K562 (cell line): Measurements from ENCODE around the gene MEF2C. TPM values are rescaled to one million over a fixed set of nuclear protein-coding genes. Genes with fewer than 3 reads are reported as not detected.

Experiments
- ATAC-seq: fragments of 200-7000 bp; cut with Tn5 transposase; 3 replicates; pipeline ENCODE4 v1.9.1; 2020; ENCODE audit warnings: moderate library complexity
- BruUV-seq: library from RNA; stranded (reverse); fragments of 400-500 nt; replicated peaks from 2 replicates; lab custom pipeline; 2021; lab: Mats Ljungman, UMichigan
- CTCF ChIA-PET: fragments of 300-600 bp; formaldehyde crosslinking; extraction: SDS; loops from one replicate; lab custom pipeline; 2021; ENCODE audit warnings: low intra/inter-chr PET ratio; lab: Yijun Ruan, JAX
- POLR2A ChIA-PET: fragments of 300-600, 350-650 bp; sonication (Branson Sonifier 250); formaldehyde crosslinking; extraction: SDS; loops from one replicate; lab custom pipeline; 2021; ENCODE audit warnings: antibody characterized with exemption, inconsistent platforms; lab: Yijun Ruan, JAX
- DNase-seq, 4 experiments: peaks; one replicate each; pipeline versions ENCODE4 v3.0.0 to v3.0.0-alpha.2; 2011 to 2018; ENCODE audit warnings: low spot score in 3 of 4, mixed read lengths in 3 of 4; ENCODE audit errors: extremely low read depth in 1 of 4
- FAIRE-seq: peaks from 2 replicates; lab custom pipeline; 2011; peaks lifted over from hg19 to GRCh38; lab: Jason Lieb, UNC
- H2AFZ ChIP-seq: 2 replicates; pipeline ENCODE4 v1.6.0; 2011; ENCODE audit warnings: low read depth, low read length, control low read depth, inconsistent platforms
- H3K27ac ChIP-seq: fragments of 200-600 bp; 3 replicates; pipeline ENCODE4 v1.8.0; 2011; ENCODE audit warnings: low read depth, mild to moderate bottlenecking, control low read depth, inconsistent platforms, low read length, moderate library complexity, mixed read lengths; ENCODE audit errors: extremely low read depth
- H3K27me3 ChIP-seq, 2 experiments: fragments of 300-600 bp in 1 of 2; 2 replicates in 1 of 2; 3 replicates in 1 of 2; pipeline versions ENCODE4 v1.6.0 to v1.8.0; 2011; ENCODE audit warnings: inconsistent platforms in 2 of 2, low read length in 2 of 2, mild to moderate bottlenecking in 1 of 2, mixed read lengths in 1 of 2, moderate library complexity in 1 of 2; ENCODE audit not compliant: control insufficient read depth in 2 of 2, insufficient read depth in 2 of 2
- H3K36me3 ChIP-seq: fragments of 300-600 bp; 3 replicates; pipeline ENCODE4 v1.8.0; 2011; ENCODE audit warnings: mild to moderate bottlenecking, low read length, inconsistent platforms; ENCODE audit not compliant: control insufficient read depth, insufficient read depth
- H3K4me1 ChIP-seq, 2 experiments: fragments of 200-600 bp in 1 of 2; replicated peaks in 1 of 2; 2 replicates in 1 of 2; 3 replicates in 1 of 2; pipeline versions ENCODE4 v1.5.1 to v1.8.0; 2011; ENCODE audit warnings: inconsistent platforms in 2 of 2, low read length in 2 of 2, mild to moderate bottlenecking in 1 of 2, mixed read lengths in 1 of 2, moderate library complexity in 1 of 2; ENCODE audit not compliant: control insufficient read depth in 2 of 2, insufficient read depth in 2 of 2
- H3K4me2 ChIP-seq: 2 replicates; pipeline ENCODE4 v1.6.1; 2011; ENCODE audit warnings: low read length, control low read depth, inconsistent platforms, mixed read lengths; ENCODE audit not compliant: insufficient read depth
- H3K4me3 ChIP-seq: fragments of 200-600 bp; sonication (generic), shearing (Covaris generic); 2 replicates; pipeline ENCODE4 v1.5.1; 2016; ENCODE audit warnings: control low read depth, inconsistent platforms
- H3K79me2 ChIP-seq: fragments of 200-600 bp; 3 replicates; pipeline ENCODE4 v1.8.0; 2011; ENCODE audit warnings: low read length, inconsistent platforms; ENCODE audit not compliant: control insufficient read depth, insufficient read depth
- H3K9ac ChIP-seq, 2 experiments: 2 replicates each; pipeline versions ENCODE4 v1.6.0 to v1.6.1; 2011; ENCODE audit warnings: low read depth in 2 of 2, low read length in 2 of 2, control low read depth in 1 of 2, inconsistent platforms in 1 of 2, mild to moderate bottlenecking in 1 of 2, mixed read lengths in 1 of 2; ENCODE audit not compliant: insufficient read depth in 1 of 2
- H3K9me1 ChIP-seq: one replicate; pipeline ENCODE4 v1.6.0; 2011; ENCODE audit warnings: inconsistent platforms, mild to moderate bottlenecking, low read length, moderate library complexity; ENCODE audit not compliant: control insufficient read depth, insufficient read depth
- H3K9me3 ChIP-seq: replicated peaks from 2 replicates; pipeline ENCODE4 v1.5.1; 2011; ENCODE audit warnings: low read depth, low read length, inconsistent platforms; ENCODE audit not compliant: control insufficient read depth, insufficient read depth
- H4K20me1 ChIP-seq: replicated peaks from 2 replicates; pipeline ENCODE4 v1.6.1; 2011; ENCODE audit warnings: low read length, inconsistent platforms, mixed read lengths; ENCODE audit not compliant: control insufficient read depth, insufficient read depth
- CAMTA2 ChIP-seq: fragments of 250-450 bp; sonication (Bioruptor Pico); conservative IDR thresholded peaks from 2 replicates; pipeline ENCODE4 v1.5.1; 2022
- CBFA2T2 ChIP-seq: fragments of 450-650 bp; conservative IDR thresholded peaks from 2 replicates; pipeline ENCODE4 v1.6.1; 2017; ENCODE audit warnings: mild to moderate bottlenecking
- CBFA2T3 ChIP-seq: fragments of 450-650 bp; IDR thresholded peaks from 2 replicates; pipeline ENCODE4 v1.6.1; 2017
- CHD1 ChIP-seq: fragments of 200-600 bp; sonication (generic); IDR thresholded peaks from one replicate; pipeline ENCODE4 v1.6.1; 2012; ENCODE audit warnings: mild to moderate bottlenecking, moderate library complexity, low read length, inconsistent platforms
- HDAC2 ChIP-seq: fragments of 450-650 bp; IDR thresholded peaks from 2 replicates; pipeline ENCODE4 v1.6.1; 2016; ENCODE audit warnings: mild to moderate bottlenecking
- KDM1A ChIP-seq, 2 experiments: fragments of 450-650 bp; IDR thresholded peaks; 2 replicates each; pipeline ENCODE4 v1.6.1; 2016; ENCODE audit warnings: mild to moderate bottlenecking in 2 of 2
- NCOA4 ChIP-seq: fragments of 450-650 bp; IDR thresholded peaks from 2 replicates; pipeline ENCODE4 v1.6.1; 2018; ENCODE audit warnings: mild to moderate bottlenecking; ENCODE audit not compliant: partially characterized antibody
- NFE2 ChIP-seq: IDR thresholded peaks from 2 replicates; pipeline ENCODE4 v1.6.1; 2014; ENCODE audit warnings: antibody characterized with exemption, low read depth
- SIN3B ChIP-seq: fragments of 450-650 bp; IDR thresholded peaks from 2 replicates; pipeline ENCODE4 v1.6.1; 2017; ENCODE audit warnings: low read depth, mild to moderate bottlenecking, moderate library complexity
- THRAP3 ChIP-seq: fragments of 450-650 bp; IDR thresholded peaks from 2 replicates; pipeline ENCODE4 v1.6.1; 2016; ENCODE audit warnings: mild to moderate bottlenecking, inconsistent platforms, borderline replicate concordance
- TRIM28 ChIP-seq: fragments of 450-650 bp; IDR thresholded peaks from 2 replicates; pipeline ENCODE4 v1.6.1; 2017
- XRCC4 ChIP-seq: IDR thresholded peaks from one replicate; pipeline ENCODE4 v1.6.1; 2011; ENCODE audit not compliant: insufficient read depth, insufficient read length; ENCODE audit errors: extremely low read depth
- ZBTB8A ChIP-seq: fragments of 450-650 bp; IDR thresholded peaks from 2 replicates; pipeline ENCODE4 v1.6.1; 2018; ENCODE audit warnings: mild to moderate bottlenecking, moderate library complexity; ENCODE audit not compliant: partially characterized antibody
- ZNF766 ChIP-seq: fragments of 200-800 bp; sonication (Bioruptor generic); conservative IDR thresholded peaks from 2 replicates; pipeline ENCODE4 v1.6.1; 2016; ENCODE audit warnings: missing genetic modification characterization, missing compliant biosample characterization
- WGBS: fragments of 100-300 bp; shearing (Covaris generic); methylation state at CpG from one replicate; pipeline ENCODE4 v1.1.6; 2016; ENCODE audit warnings: low coverage, mixed read lengths; ENCODE audit not compliant: insufficient coverage; ENCODE audit errors: missing lambda C conversion rate; 5-methylcytosine and 5-hydroxymethylcytosine counted together
- in situ Hi-C: fragments of 300-500 bp; cut with MboI; formaldehyde crosslinking; loops from 4 replicates; pipeline ENCODE4 v1.15.0; 2018; ENCODE audit warnings: inconsistent platforms, mixed read lengths
- intact Hi-C: fragments of 100-400 bp; cut with micrococcal nuclease; formaldehyde crosslinking; loops from 2 replicates; pipeline ENCODE4 v1.14.2; 2022
- polyA plus RNA-seq, 8 experiments: library from polyadenylated mRNA; depleted of rRNA in 4 of 8; stranded (reverse) in 5 of 8; unstranded in 3 of 8; fragments of >200 nt; fragmentation: Nextera tagmentation in 2 of 8; fragmentation: Illumina TruSeq in 1 of 8; extraction: Ambion mirVana in 2 of 8; extraction: Trizol in 1 of 8; gene quantifications; 2 replicates each; pipeline versions ENCODE4 v1.2.1 to v1.2.3, GENCODE V29; 2011 to 2014; ENCODE audit warnings: inconsistent platforms in 1 of 8, missing spikeins in 1 of 8
- total RNA-seq, 7 experiments: library from RNA; depleted of rRNA in 6 of 7; stranded (reverse); fragments of >200 nt in 6 of 7; fragmentation: Illumina TruSeq in 2 of 7; extraction: Trizol in 2 of 7; gene quantifications; 2 replicates each; pipeline versions ENCODE4 v1.2.1 to v1.2.3, GENCODE V29; 2011 to 2021; ENCODE audit warnings: low replicate concordance in 1 of 7
- TF ChIP-seq, protein P1 (sequence below): fragments of 450-650 bp; IDR thresholded peaks from 2 replicates; pipeline ENCODE4 v1.7.1; 2018; ENCODE audit warnings: mild to moderate bottlenecking, low read depth; ENCODE audit not compliant: partially characterized antibody
- TF ChIP-seq, protein P2 (sequence below), 3 experiments: IDR thresholded peaks in 2 of 3; conservative IDR thresholded peaks in 1 of 3; 2 replicates each; pipeline ENCODE4 v1.5.1; 2011 to 2012; ENCODE audit warnings: low read length in 3 of 3, mild to moderate bottlenecking in 3 of 3, control low read depth in 2 of 3, improper control_type of control experiment in 1 of 3, inconsistent platforms in 1 of 3, low read depth in 1 of 3, mixed read lengths in 1 of 3, moderate library complexity in 1 of 3; ENCODE audit not compliant: insufficient read depth in 2 of 3

The MEF2C gene
- total and polyA plus RNA-seq, 9 of the 15 experiments (the other 6 are each of a cell fraction or from before 2014, with no cell fraction given): 25.1 to 67.8 (median 58.3) TPM

DNA sequence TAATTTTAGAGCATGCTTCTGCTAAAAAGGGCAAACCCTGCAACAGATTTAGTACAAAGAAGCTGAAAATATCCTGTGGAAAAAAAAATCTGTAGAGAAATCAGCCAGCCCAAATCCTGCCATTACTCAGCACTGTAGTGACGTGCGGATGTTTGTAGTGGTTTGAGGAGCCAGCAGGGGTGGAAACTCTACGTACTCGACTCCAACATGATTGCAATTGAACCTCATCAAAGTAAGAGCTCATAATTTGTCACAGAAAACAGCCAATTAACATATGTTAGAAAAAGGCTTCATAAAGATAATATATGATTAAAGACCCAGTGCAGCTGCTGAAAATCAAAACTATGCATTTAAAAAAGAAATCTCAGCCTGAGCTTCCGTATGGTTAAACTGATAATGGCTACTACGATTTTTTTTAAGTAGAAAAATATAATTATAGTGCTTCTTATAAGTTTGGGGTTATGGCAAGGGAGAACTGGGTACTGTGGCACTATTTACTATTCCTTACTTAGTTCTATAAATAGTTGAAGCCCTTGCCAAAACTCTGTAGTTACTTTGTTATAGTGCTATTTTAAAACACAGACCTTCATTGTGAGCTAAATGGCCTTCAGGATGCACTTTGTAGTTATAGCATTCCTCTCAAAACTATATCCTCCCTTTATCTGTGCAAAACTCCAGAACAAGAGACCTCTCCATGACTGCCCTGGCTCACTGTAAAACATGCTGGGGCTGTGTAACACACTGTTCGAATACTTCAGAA is 49.4 kb downstream of the MEF2C start:
- Histone ChIP-seq H3K4me3 (no peak overlapping the region), H2AFZ (no peak overlapping the region), H3K4me2 (no peak overlapping the region), H4K20me1 (no peaks in the 10 kb centered on the region), H3K79me2 (peaks cover 70% of the 10 kb centered on the region), H3K36me3 (peaks cover 4% of the 10 kb centered on the region; the same call in 2 of the 3 replicates), H3K27ac (no peak overlapping the region), H3K9ac (no peak overlapping the region), H3K4me1 (peaks cover 0 to 10% of the 10 kb centered on the region in 2 experiments; a peak in 2 of 5 replicates), H3K9me1 (no peaks in the 10 kb centered on the region), H3K9me3 (no peaks in the 10 kb centered on the region), H3K27me3 (no peaks in the 10 kb centered on the region)
- POLR2A ChIA-PET: no interaction called here
- DNase-seq (no peak), FAIRE-seq (no peak), ATAC-seq (no peak)
- CTCF ChIA-PET: no interaction called here
- no TSS peak for BruUV-seq
- WGBS: 15% methylated on average over 7 of the region's 7 CpGs
- in situ Hi-C loops (no loop called here), intact Hi-C loops (loop anchor here (10.0 kb wide), 1 partner anchor 99 kb away; no protein-coding TSS in a partner anchor)
- TF ChIP-seq CAMTA2 (CRISPR knock-in tag) (no peak), HDAC2 (peak; percentile 75), KDM1A (IDR thresholded peaks at IDR 0.05) (peak; percentile 94 to 95), CBFA2T3 (peak; percentile 61), CHD1 (no peak), SIN3B (no peak), XRCC4 (no peak), ZNF766 (CRISPR knock-in tag) (no peak), NFE2 (peak; percentile 41; the same call in 1 of the 2 replicates), TRIM28 (no peak), ZBTB8A (no peak), NCOA4 (no peak), CBFA2T2 (peak; percentile 30; the same call in 1 of the 2 replicates), THRAP3 (no peak)
- TF ChIP-seq, protein P1, sequence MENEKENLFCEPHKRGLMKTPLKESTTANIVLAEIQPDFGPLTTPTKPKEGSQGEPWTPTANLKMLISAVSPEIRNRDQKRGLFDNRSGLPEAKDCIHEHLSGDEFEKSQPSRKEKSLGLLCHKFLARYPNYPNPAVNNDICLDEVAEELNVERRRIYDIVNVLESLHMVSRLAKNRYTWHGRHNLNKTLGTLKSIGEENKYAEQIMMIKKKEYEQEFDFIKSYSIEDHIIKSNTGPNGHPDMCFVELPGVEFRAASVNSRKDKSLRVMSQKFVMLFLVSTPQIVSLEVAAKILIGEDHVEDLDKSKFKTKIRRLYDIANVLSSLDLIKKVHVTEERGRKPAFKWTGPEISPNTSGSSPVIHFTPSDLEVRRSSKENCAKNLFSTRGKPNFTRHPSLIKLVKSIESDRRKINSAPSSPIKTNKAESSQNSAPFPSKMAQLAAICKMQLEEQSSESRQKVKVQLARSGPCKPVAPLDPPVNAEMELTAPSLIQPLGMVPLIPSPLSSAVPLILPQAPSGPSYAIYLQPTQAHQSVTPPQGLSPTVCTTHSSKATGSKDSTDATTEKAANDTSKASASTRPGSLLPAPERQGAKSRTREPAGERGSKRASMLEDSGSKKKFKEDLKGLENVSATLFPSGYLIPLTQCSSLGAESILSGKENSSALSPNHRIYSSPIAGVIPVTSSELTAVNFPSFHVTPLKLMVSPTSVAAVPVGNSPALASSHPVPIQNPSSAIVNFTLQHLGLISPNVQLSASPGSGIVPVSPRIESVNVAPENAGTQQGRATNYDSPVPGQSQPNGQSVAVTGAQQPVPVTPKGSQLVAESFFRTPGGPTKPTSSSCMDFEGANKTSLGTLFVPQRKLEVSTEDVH: no peak
- TF ChIP-seq, protein P2, sequence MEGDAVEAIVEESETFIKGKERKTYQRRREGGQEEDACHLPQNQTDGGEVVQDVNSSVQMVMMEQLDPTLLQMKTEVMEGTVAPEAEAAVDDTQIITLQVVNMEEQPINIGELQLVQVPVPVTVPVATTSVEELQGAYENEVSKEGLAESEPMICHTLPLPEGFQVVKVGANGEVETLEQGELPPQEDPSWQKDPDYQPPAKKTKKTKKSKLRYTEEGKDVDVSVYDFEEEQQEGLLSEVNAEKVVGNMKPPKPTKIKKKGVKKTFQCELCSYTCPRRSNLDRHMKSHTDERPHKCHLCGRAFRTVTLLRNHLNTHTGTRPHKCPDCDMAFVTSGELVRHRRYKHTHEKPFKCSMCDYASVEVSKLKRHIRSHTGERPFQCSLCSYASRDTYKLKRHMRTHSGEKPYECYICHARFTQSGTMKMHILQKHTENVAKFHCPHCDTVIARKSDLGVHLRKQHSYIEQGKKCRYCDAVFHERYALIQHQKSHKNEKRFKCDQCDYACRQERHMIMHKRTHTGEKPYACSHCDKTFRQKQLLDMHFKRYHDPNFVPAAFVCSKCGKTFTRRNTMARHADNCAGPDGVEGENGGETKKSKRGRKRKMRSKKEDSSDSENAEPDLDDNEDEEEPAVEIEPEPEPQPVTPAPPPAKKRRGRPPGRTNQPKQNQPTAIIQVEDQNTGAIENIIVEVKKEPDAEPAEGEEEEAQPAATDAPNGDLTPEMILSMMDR (IDR thresholded peaks at IDR 0.05 in 2 of 3, conservative IDR thresholded peaks at IDR 0.05 in 1 of 3; ENCODE audit: insufficient read depth in 2 of 3, low read depth in 1 of 3, low read length in 3 of 3): no peak
